Hepatocyte (in vitro differentiated cells): Measurements from ENCODE around the gene CTXND1.

Source experiments
- EZH2 ChIP-seq: fragments of 200-600 bp; sonication (generic); IDR thresholded peaks from 2 replicates; pipeline ENCODE4 v1.6.1; 2016; ENCODE audit warnings: antibody characterized with exemption, mild to moderate bottlenecking, borderline replicate concordance
- EZH2phosphoT487 ChIP-seq: fragments of 200-600 bp; sonication (generic); IDR thresholded peaks from one replicate; pipeline ENCODE4 v1.6.1; 2018; ENCODE audit warnings: antibody characterized with exemption, mild to moderate bottlenecking, low read depth, moderate library complexity; ENCODE audit not compliant: unreplicated experiment, severe bottlenecking
- TF ChIP-seq, protein P1 (sequence below): fragments of 200-600 bp; sonication (generic); IDR thresholded peaks from 2 replicates; pipeline ENCODE4 v1.5.1; 2016; ENCODE audit warnings: antibody characterized with exemption, mild to moderate bottlenecking; ENCODE audit not compliant: poor library complexity

DNA sequence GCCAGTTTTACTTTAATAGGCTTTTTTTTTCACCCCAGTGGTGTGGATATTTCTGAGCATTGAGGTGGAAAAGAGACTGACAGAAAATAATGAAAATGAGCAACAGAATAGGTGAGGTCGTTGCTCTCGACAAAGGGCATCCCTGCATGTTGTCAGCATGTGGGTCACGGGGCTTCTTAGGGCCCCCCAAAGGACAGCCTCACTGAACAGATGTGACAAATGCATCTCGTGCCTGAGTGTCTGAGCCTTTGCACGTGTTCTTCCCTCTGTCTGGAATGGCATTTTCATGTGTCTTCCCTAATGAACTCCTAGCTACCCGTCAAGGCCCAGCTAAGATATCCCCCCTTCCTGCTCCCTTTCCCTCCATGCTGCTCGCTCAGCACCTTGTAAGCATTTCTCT lies 67.5 kb downstream of the CTXND1 start:
- TF ChIP-seq, protein P1, sequence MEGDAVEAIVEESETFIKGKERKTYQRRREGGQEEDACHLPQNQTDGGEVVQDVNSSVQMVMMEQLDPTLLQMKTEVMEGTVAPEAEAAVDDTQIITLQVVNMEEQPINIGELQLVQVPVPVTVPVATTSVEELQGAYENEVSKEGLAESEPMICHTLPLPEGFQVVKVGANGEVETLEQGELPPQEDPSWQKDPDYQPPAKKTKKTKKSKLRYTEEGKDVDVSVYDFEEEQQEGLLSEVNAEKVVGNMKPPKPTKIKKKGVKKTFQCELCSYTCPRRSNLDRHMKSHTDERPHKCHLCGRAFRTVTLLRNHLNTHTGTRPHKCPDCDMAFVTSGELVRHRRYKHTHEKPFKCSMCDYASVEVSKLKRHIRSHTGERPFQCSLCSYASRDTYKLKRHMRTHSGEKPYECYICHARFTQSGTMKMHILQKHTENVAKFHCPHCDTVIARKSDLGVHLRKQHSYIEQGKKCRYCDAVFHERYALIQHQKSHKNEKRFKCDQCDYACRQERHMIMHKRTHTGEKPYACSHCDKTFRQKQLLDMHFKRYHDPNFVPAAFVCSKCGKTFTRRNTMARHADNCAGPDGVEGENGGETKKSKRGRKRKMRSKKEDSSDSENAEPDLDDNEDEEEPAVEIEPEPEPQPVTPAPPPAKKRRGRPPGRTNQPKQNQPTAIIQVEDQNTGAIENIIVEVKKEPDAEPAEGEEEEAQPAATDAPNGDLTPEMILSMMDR: no peak
- TF ChIP-seq EZH2phosphoT487: no peak
- TF ChIP-seq EZH2: no peak
